GM18499 (cell line): ENCODE measurements around the gene PIGN.

Experiments used
- ATAC-seq: cut with Tn5 transposase; IDR thresholded peaks from one replicate; pipeline ENCODE4 v1.9.1; 2021; ENCODE audit warnings: moderate number of reproducible peaks; ENCODE audit not compliant: insufficient read depth, unreplicated experiment

The PIGN gene

DNA sequence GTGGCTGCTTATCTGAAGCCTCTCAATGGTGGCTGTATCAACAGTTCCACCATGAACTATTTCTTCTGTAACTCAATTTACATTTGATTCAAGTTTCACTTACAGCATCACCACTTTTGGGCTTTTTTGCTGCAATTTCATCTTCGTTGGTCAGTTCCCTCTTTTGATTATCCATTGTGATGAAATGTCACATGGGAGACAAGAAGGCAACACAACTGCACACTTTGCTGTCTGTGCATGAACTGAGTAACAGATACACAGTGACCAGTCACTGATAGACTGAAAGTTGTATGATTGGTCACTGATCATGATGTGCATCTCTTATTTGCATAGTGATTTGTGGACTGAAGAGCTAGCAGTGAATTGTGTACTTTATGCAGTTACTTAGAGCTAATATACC lies 163.3 kb downstream of the PIGN start:
- no peak for ATAC-seq

DNA sequence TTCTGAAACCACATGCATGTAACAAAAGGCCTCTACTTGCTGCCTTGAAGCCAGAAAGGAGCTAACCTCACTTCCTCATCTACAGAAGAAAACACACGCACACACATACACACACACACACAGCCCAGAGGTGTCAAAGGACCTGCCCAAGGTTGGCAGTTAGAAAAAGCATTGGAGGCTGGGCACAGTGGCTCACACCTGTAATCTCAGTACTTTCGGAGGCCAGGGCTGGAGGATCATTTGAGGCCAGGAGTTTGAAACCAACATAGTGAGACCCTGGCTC lies 168.2 kb downstream of the PIGN start:
- no peak for ATAC-seq

- ATAC-seq = no peak
Measured at GRCh38 chr18:62018034-62018758, 168.7 kb downstream of the PIGN start.

DNA sequence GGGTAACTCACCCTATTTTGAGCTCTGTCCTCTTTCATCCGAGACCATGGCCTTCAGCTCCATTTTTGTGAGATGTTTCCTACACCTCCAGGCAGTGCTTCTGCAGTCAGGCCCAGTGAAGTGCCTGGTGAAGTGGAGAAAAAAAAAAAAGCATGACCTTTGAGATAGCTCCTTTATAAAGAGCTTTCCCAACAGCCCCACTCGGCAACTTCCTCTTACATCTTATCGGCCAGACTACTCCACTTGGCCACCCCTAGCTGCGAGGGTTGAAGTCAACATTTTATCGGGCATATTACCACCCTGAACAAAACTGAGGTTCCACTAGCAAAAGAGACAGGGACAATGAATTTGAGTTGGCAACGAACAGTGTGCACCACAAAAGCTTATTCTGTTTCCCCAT lies 169.2 kb downstream of the PIGN start:
- no peak for ATAC-seq

GRCh38 chr18:62011416-62011815 lies 175.4 kb downstream of the PIGN start:
- no peak for ATAC-seq

DNA sequence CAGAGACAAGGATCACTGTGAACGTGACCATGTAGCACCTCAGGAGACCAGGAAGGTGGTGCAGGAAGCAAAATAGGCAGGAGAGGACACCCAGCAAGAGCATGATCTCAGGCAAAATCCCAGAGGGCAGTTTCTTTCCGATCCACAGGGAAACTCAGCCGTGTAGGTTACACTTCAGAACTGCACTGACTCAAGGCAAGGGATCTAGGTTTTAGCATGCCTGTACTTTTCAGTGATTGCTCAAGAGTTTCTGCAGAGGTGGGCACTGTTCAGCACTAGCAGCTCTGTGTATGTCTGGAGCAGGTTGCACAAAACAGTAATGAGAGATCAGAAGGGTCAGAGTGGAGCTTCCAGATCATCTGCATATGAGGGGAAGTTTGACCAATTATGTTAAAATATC lies 177.3 kb downstream of the PIGN start:
- no peak for ATAC-seq

- ATAC-seq = no peak
Measured at GRCh38 chr18:62001396-62001795, 185.5 kb downstream of the PIGN start.

DNA sequence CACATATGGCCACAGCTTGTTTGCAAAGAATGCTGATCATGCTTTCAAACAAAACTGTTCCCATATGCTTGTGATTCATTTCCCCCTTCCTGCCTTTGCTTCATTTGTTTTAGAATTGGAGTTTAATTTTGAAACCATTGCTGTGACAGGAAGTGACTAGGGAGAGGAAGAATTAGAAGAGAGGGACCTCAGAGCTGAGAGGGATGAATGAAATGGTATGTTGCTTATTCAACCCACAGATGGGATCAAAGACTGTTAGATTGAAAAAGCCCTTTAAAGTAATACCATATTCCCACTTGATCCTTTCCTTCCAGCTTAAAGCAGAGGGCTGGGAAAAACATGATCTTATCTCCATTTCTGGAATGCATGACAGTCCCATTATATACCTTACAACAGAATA lies 187.9 kb downstream of the PIGN start:
- no peak for ATAC-seq

GRCh38 chr18:61998335-61998734 lies 188.5 kb downstream of the PIGN start:
- no peak for ATAC-seq

- ATAC-seq = no peak
Measured at GRCh38 chr18:61995618-61996017, 191.2 kb downstream of the PIGN start.

GRCh38 chr18:61993831-61994230 lies 193.0 kb downstream of the PIGN start:
- ATAC-seq = no peak

GRCh38 chr18:61992923-61993322 lies 193.9 kb downstream of the PIGN start:
- no peak for ATAC-seq

- no peak for ATAC-seq
Measured at GRCh38 chr18:61992285-61992684, 194.6 kb downstream of the PIGN start.

DNA sequence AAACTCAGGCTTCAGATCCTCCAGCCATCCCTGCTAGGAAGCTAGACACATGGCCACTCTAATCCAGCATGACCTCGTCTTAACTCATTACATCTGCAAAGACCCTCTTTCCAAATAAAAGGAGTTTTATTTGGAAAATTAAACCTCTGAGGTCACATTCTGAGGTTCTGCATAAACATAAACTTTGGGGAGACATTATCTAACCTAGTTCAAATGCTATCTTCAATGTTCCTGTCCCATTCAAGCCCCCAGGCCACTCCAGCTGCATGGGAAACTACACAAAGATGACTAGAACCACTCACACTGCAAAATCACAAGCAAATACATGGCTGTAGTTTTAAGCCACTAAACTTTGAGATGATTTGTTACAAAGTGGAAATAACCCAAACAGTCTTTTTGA lies 195.0 kb downstream of the PIGN start:
- ATAC-seq = no peak

DNA sequence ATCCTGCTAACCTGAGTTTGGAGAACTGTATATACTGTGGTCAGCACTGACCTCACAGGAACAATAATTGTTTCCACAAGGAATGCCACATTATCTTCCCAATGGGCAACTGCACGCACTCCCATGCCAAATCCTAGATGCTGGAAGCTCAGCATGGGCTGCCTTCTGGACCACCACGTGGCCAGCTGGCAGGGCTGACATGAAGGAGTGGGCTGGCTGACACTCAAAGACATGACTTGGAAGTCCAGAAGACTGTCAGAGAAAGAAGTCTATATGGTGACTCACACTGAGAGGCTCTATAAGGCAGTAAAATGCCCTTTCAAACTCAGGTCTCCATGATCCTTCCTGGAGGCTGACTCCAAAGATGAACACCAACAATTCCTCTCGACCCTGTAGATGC lies 195.7 kb downstream of the PIGN start:
- no peak for ATAC-seq
